Gastrocnemius medialis (tissue), 4 donors: ENCODE measurements around the gene GPC4.

Experiments used
- POLR2A ChIP-seq, 2 donors: fragments of 450-650 bp; IDR thresholded peaks; one replicate each; pipeline ENCODE4 v1.6.1; 2017; ENCODE audit warnings: antibody characterized with exemption in 2 of 2, mild to moderate bottlenecking in 2 of 2, moderate library complexity in 2 of 2
- TF ChIP-seq, protein P1 (sequence below), 5 experiments: fragments of 450-650 bp in 3 of 5; fragments of 200-600 bp in 2 of 5; sonication (generic) in 2 of 5; IDR thresholded peaks in 4 of 5; conservative IDR thresholded peaks in 1 of 5; 1 replicate in 4 of 5; 2 replicates in 1 of 5; pipeline ENCODE4 v1.5.1; 2016 to 2019; ENCODE audit warnings: antibody characterized with exemption in 5 of 5, mild to moderate bottlenecking in 3 of 5, moderate library complexity in 3 of 5

DNA sequence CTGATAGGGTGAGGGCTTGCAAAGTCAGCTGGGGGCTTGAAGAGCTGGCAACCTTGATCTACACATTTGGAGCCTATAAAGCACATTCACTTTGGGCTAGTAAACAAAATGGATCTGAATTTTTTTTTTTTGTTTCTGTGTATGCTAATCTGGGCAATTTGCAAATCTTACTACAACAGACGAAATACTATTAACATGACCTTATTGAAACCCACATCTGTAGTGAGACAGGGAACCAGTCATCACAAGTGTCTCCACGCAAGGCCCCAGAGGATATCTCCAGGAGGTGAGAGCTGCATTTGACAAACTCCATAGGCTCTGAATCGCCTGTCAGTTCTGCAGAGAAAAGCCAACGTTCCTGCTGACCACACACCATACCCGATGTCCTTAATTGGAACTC, 164.1 kb downstream of the GPC4 start:
- TF ChIP-seq, protein P1, sequence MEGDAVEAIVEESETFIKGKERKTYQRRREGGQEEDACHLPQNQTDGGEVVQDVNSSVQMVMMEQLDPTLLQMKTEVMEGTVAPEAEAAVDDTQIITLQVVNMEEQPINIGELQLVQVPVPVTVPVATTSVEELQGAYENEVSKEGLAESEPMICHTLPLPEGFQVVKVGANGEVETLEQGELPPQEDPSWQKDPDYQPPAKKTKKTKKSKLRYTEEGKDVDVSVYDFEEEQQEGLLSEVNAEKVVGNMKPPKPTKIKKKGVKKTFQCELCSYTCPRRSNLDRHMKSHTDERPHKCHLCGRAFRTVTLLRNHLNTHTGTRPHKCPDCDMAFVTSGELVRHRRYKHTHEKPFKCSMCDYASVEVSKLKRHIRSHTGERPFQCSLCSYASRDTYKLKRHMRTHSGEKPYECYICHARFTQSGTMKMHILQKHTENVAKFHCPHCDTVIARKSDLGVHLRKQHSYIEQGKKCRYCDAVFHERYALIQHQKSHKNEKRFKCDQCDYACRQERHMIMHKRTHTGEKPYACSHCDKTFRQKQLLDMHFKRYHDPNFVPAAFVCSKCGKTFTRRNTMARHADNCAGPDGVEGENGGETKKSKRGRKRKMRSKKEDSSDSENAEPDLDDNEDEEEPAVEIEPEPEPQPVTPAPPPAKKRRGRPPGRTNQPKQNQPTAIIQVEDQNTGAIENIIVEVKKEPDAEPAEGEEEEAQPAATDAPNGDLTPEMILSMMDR (IDR thresholded peaks at IDR 0.05 in 4 of 5, conservative IDR thresholded peaks at IDR 0.05 in 1 of 5), result no peak
- TF ChIP-seq POLR2A (IDR thresholded peaks at IDR 0.05), result no peak
